ENCODE data around the gene PRKD2.
A peak's percentile ranks its signal among the peaks of the same experiment; 100 is the strongest.

Gene PRKD2

GRCh38 chr19:46741447-46741846, 24.5 kb upstream of the PRKD2 start:
- no peak for DNase-seq

- no peak for DNase-seq
Measured at GRCh38 chr19:46739290-46739771, 22.4 kb upstream of the PRKD2 start.

GRCh38 chr19:46737761-46738171, 20.9 kb upstream of the PRKD2 start:
- DNase-seq, result no peak

- no peak for DNase-seq
Measured at GRCh38 chr19:46737298-46737654, 20.4 kb upstream of the PRKD2 start.

DNA sequence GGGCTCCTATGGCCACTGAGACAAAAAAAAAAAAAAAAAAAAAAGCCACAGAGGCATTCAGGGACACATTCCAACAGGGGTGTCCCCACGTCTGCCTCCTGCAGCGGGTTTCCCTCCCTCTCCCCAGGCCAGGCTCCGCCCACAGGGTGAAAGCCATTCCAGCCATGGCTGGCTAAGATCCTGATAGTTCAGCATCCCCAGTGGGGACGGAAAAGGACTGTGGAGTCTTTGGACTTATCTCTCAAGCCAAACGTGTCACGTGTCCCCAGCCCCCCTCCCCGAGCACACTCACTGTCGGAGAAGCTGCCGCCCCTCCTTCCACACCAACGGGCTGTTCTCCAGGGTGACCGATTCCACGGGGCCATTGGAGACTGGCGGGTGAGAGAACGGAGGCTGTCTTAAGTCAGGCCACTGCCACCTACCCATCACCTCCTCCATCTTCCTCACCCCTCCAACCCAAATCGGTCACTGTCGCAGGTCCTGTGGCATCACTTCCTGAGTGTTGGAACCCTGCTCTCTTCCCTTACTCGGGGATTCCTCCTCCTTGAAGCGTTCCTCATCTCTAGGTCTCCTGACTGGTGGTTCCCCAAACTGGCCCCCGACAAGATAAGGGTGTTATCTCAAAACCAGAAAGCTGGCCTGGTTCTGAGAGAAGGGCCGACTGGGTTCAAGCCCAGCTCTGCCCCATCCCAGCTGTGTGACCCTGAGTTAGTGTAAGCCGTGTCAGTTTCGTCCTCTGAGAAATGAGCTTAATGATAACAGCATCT, 19.8 kb upstream of the PRKD2 start:
- DNase-seq, result no peak

DNA sequence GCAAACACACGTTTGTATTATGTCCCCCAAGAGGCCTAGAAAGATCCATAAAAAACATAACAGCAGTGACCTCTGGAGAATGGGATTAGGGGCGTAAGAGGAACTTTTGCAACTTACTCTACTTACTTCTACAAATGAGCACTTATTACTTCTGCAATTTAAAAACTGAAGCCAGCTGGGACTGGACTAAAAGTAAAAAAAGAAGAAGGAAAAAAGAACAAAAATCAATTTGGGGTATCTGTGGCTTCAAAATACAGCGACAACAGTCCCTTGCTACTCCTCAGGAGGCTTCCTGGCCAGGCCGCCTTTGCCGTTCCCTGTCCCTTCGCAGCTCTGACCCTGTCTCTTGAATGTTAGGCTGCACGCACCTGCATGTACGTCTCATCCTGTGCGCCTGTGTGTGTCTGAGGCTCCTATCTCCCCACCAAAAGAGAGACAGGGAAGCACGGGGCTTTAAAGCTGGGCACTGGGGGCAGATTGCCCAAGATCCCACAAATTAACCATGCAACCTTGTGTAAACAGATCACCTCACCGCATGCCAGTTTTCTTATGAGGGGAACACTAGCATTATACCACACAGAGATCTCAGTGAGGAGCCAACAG, 16.9 kb upstream of the PRKD2 start:
- no peak for DNase-seq

GRCh38 chr19:46732966-46733689, 16.2 kb upstream of the PRKD2 start:
- peak in 1 of 2 donors; percentile 71 for DNase-seq

DNA sequence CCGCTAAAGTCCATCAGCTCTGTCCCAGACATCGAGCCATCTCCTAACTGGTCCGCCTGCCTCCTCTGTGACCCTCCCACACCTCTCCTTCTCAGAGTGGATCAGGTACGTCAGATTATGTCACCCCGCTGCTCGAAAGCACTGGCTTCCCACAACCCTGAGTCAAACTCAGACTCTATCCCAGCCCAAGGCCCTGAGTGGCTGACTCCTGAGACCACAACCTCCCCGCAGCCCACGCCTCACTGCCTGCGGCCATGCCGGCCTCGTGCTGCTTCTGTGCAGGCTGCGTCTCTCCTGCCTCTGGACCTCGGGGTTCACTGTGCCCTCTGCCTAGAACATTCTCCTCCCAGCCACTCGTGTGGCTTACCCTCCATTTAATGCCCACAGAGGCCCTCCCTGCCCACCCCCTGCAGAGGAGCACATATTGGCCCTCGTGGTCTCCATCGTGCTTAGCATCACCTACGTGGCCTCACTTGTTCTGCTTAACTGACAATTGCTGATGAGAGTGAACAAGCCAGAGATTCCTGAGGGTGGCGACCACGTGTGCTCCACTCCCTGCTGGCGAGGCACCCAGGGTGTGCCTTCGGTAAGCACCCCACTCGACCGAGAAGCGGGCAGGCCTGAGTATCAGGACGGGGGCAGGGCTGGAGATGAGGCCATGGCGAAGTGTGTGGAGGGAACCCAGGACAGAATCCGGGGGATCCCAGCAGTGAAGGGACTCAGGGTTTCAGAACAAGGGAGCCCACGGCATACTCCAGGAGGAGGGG, 15.4 kb upstream of the PRKD2 start:
- no peak for DNase-seq

DNA sequence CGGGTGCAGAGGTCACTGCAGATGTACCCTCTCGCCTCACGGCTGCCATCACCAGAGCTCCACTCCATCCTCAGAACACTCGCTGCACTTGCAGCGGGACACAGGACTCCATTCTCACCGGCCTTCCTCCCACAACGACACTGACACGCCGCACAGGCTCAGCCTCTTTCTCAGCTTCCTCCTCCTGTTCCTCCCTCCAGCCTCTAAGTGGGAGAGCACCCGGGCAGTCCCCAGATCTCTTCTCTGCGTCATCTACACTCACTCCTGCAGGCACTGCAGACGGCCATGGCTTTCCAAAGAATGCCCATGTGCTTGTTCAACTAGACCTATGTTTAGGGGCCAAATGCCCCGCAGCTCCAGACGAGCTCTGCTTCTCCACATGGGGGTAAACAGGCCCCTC, 14.7 kb upstream of the PRKD2 start:
- peak in 1 of 2 donors; percentile 59 for DNase-seq

DNA sequence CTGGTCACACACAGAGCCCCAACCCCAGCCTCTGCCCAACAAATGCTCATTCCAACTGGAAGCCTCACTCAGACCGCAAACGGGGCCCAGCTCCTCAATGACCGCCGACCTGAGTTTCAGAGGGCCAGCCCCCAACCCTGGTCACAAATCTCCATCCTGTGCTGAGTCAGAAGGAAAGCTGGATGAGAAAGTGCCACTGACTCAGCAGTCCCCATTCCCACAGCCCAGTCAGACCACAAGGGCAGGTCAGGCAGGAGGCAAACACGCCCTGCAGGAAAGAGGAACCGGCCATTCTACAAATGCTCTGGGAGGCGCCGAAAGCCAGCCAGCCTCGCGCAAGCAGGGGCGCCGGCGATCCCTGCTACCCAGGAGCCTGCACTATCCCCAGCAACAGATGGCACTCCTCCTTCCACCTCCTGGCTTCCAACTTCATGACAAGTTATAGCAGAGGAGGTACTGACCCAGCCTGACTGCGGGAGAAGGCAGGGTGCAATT, 14.1 kb upstream of the PRKD2 start:
- peak in 1 of 2 donors; percentile 72 for DNase-seq

DNA sequence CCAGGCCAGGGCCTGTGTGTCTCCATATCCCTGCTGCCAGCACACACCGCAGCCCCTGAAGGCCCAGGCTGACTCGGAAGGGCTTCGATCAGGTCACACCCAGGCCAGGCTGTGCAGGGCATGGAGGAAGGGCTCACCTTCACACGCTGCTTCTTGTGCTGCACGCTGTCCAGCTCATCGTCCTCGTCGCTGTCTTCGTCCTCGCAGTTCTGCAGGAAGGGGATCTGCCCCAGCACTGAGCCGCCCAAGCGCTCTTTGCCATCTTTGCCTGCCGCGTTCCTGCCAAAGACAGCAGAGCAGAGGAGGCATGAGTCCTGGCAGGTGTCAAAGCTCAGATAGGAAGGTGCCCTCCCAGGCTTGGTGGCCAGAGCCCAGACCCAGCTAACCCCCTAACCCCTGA, 13.7 kb upstream of the PRKD2 start:
- DNase-seq, result no peak

- no peak for DNase-seq
Measured at GRCh38 chr19:46730187-46730586, 13.3 kb upstream of the PRKD2 start.

DNA sequence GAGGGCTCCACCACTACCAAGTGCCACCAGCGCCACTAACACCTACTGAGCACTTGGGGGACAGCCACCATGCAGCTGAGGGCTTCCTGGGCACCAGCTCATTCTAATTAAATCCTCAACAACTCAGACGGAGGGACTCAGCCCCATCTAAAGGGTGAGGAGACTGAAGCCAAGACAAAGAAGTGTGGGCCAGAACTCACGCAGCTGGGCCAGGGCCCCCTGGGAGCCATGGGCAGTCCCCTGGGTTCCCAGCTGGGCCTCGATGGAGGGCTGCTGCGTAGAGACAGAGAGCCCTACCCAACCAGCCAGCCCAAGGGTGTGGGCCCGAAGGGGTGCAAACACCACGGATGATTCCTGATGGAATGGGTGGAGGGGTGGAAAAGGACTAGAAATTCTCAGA, 12.8 kb upstream of the PRKD2 start:
- DNase-seq, result no peak

GRCh38 chr19:46728693-46729339, 11.9 kb upstream of the PRKD2 start:
- peak; percentile 81 to 82 for DNase-seq

GRCh38 chr19:46728208-46728607, 11.3 kb upstream of the PRKD2 start:
- no peak for DNase-seq

GRCh38 chr19:46727757-46728156, 10.8 kb upstream of the PRKD2 start:
- DNase-seq, result no peak

DNA sequence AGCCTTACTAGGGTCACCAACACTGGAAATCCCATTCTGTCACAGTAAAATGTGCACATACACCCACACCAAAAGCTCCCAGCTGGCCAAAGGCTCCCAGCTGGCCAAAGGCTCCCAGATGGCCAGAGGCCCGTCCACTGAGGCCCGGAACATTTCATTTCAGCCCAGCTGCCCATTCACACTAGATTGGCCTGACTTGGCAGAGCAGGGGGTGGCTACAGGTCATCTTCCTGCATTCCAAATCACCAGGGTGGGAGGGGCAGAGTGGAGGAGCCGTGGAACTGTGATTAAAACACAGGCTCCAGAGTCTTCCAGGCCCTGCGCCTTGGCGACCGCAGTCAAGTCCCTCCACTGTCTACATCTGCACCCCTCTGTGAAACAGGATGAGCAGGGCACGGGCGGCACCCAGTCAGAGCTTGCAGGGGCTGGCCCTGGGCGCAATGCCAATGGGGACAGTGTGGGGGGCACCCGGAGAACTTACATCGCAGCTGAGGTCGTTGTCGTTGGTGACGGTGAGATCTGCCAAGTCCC, 10.1 kb upstream of the PRKD2 start:
- no peak for DNase-seq

- DNase-seq, result no peak
Measured at GRCh38 chr19:46726551-46726950, 9.6 kb upstream of the PRKD2 start.

DNA sequence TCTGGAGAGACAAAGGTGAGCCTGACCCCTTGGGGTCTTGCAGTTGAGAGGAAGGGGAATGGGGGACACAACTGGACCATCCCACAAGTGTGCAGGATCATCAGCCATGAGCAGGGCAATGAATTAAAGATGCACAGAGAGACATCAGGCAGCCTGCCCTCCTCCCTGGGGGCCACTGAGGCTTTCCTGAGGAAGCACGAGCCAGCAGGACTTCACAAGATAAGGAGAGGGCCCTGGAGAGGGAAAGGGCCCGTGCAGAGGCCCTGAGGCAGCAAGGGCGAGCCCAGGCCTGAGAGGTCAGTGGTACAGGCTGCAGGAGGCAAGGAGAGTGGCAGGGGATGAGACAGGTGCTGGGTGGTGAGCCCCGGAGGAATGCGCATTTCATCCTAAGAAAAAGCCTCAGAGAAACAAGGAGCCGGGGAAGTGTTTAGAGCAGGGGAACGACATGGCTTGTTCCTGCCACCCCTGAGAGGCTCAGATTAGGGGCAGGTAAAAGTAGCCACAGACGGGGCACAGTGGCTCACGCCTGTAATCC, 9.0 kb upstream of the PRKD2 start:
- no peak for DNase-seq

GRCh38 chr19:46725036-46725820, 8.3 kb upstream of the PRKD2 start:
- no peak for DNase-seq

- DNase-seq, result no peak
Measured at GRCh38 chr19:46724468-46724867, 7.6 kb upstream of the PRKD2 start.

Measured in CD4-positive, alpha-beta T cell treated with Interleukin-4 for 1 hour (primary cell).